ES-I3 (cell line): ENCODE results near the gene OR7G1.

Source experiments
- H3K36me3 ChIP-seq: 2 replicates; pipeline ENCODE4 v1.6.1; 2013; ENCODE audit warnings: mild to moderate bottlenecking, low read length, control low read depth, moderate library complexity; ENCODE audit not compliant: insufficient read depth
- H3K4me1 ChIP-seq: 2 replicates; pipeline ENCODE4 v1.6.1; 2013; ENCODE audit warnings: mild to moderate bottlenecking, control low read depth, low read length; ENCODE audit not compliant: insufficient read depth
- H3K9ac ChIP-seq: 2 replicates; pipeline ENCODE4 v1.6.1; 2013; ENCODE audit warnings: low read depth, mild to moderate bottlenecking, low read length, moderate library complexity
- H3K9me3 ChIP-seq: 2 replicates; pipeline ENCODE4 v1.6.1; 2013; ENCODE audit warnings: mild to moderate bottlenecking, low read length, moderate library complexity; ENCODE audit not compliant: control insufficient read depth, insufficient read depth

The OR7G1 gene, protein sequence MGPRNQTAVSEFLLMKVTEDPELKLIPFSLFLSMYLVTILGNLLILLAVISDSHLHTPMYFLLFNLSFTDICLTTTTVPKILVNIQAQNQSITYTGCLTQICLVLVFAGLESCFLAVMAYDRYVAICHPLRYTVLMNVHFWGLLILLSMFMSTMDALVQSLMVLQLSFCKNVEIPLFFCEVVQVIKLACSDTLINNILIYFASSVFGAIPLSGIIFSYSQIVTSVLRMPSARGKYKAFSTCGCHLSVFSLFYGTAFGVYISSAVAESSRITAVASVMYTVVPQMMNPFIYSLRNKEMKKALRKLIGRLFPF

GRCh38 chr19:9115307-9115813, at the start of gene OR7G1:
Gene OR7G1, minus strand, starts transcription at chr19:9115763. Its CDS starts 0 bp downstream, at chr19:9115763.
- Histone ChIP-seq H3K9ac (no peak within 1 kb of the TSS; the same call in 1 of the 2 replicates), H3K36me3 (no peaks in the 10 kb centered on the region), H3K4me1 (no peaks in the 10 kb centered on the region), H3K9me3 (no peaks in the 10 kb centered on the region)

DNA sequence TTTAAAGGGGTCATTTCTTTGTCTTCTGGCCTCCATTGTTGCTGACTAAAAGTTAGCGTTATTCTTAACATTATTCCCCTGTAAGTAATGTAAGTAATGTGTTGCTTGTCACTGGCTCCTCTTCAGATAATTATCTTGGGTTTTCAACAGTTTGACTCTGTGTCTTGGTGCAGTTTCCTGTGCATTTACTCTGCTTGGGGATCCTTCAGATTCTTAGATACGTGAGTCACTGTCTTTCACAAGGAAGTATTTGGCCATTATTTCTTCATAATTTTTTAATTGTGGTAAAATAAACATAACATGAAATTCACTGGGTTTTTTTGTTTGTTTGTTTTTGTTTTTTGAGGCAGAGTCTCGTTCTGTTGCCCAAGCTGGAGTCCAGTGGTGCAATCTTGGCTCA, 49.7 kb upstream of the OR7G1 start:
- peaks cover 14% of the 10 kb centered on the region for H3K9me3 ChIP-seq
- no peak overlapping the region for H3K9ac ChIP-seq
- H3K4me1 ChIP-seq: no peaks in the 10 kb centered on the region
- peaks cover 32% of the 10 kb centered on the region for H3K36me3 ChIP-seq

GRCh38 chr19:9161427-9161826, 45.9 kb upstream of the OR7G1 start:
- no peaks in the 10 kb centered on the region for H3K4me1 ChIP-seq
- H3K36me3 ChIP-seq: peaks cover 61% of the 10 kb centered on the region
- peaks cover 26% of the 10 kb centered on the region for H3K9me3 ChIP-seq
- no peak overlapping the region for H3K9ac ChIP-seq

DNA sequence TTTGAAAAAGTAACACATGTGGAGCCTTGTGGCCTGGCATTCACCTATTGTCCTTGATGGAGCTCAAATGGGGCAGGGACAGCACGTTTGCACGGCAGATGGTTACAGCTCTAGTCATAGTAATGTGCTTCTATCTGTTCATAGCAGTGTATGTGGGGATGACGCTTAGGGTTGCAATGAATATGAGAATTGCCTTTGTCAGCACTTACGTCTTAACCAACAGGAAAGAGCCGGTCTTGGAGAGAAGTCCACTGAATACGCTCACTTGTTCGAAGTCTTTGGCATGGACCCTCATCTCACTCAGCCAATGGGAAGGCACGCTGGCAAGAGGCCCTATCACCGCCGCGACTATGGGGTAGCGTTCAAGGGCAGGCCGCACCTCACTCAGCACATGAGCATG, 44.3 kb upstream of the OR7G1 start:
- no peaks in the 10 kb centered on the region for H3K4me1 ChIP-seq
- H3K9me3 ChIP-seq: peaks cover 29% of the 10 kb centered on the region
- H3K36me3 ChIP-seq: peaks cover 73% of the 10 kb centered on the region
- H3K9ac ChIP-seq: no peak overlapping the region

GRCh38 chr19:9156304-9156703, 40.7 kb upstream of the OR7G1 start:
- Histone ChIP-seq H3K36me3 (peaks cover 57% of the 10 kb centered on the region), H3K4me1 (no peaks in the 10 kb centered on the region), H3K9ac (no peak overlapping the region), H3K9me3 (peaks cover 30% of the 10 kb centered on the region)

DNA sequence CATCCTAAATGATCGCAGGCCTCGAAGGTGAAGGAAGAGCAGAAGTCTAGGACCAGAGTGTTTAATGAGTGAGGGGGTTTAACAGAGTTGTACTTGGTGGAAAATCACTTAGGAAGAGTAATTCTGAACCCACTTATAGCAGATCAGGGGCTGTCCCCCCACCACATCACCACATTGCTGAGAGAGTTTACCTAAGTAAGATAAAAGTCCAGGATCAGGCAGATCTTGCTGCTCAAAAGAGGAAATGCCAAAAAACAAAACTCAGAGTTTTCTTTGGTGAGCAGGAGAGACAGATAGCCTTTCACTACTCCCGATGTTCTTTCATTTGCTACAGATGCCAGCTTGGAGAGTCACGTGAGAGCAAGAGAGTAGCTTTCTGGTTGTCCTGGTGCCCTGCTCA, 40.0 kb upstream of the OR7G1 start:
- H3K9me3 ChIP-seq: peaks cover 31% of the 10 kb centered on the region; the same call in 1 of the 2 replicates
- H3K4me1 ChIP-seq: no peaks in the 10 kb centered on the region
- H3K9ac ChIP-seq: no peak overlapping the region
- H3K36me3 ChIP-seq: peaks cover 50% of the 10 kb centered on the region

- Histone ChIP-seq H3K4me1 (no peaks in the 10 kb centered on the region), H3K36me3 (peaks cover 17% of the 10 kb centered on the region; the same call in 1 of the 2 replicates), H3K9ac (no peak overlapping the region), H3K9me3 (peaks cover 28% of the 10 kb centered on the region)
Observed at GRCh38 chr19:9151367-9151766, 35.8 kb upstream of the OR7G1 start.

GRCh38 chr19:9150650-9151049, 35.1 kb upstream of the OR7G1 start:
- Histone ChIP-seq H3K9me3 (peaks cover 28% of the 10 kb centered on the region), H3K4me1 (no peaks in the 10 kb centered on the region), H3K9ac (no peak overlapping the region), H3K36me3 (peaks cover 10% of the 10 kb centered on the region; the same call in 1 of the 2 replicates)

DNA sequence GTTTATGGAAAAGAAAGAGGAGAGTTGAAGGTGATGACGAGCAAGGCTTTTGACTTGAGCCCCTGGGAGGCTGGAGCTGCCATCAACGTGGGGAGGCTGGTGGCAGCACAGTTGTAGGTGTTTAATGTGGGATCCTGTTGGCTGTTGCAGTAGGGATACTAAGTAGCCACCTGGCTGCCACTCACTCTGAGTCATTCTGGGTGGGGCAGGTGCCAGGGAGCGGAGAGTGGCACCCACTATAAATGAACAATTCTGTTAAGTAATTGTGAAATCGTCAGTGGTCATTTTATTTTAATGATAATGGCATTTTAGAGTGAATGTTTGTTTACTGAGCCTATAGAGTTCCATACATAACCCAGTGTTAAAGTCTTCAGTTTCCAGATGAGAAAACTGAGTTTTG, 34.4 kb upstream of the OR7G1 start:
- Histone ChIP-seq H3K4me1 (no peaks in the 10 kb centered on the region), H3K9ac (no peak overlapping the region), H3K36me3 (peaks cover 6% of the 10 kb centered on the region; the same call in 1 of the 2 replicates), H3K9me3 (peaks cover 26% of the 10 kb centered on the region)

DNA sequence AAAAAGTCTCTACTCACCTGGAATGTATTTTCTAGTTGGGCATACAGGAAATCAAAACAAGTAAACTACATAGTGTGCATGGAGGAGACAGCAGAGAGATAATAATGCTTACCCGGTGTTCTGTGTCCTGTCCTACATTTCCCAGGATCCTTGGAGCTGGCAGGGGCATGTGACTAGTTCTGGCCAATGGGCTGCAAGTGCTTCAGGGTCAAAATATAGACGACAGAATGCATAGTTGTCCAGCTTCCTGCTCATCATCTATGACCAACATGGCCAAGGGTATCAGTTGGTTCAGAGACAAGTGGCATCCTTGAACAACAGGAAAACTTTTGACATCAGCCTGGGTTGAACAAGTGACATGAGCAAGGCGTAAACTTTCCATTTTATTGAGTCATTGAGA, 33.1 kb upstream of the OR7G1 start:
- Histone ChIP-seq H3K36me3 (peaks cover 6% of the 10 kb centered on the region; the same call in 1 of the 2 replicates), H3K9me3 (peaks cover 24% of the 10 kb centered on the region), H3K4me1 (no peaks in the 10 kb centered on the region), H3K9ac (no peak overlapping the region)

DNA sequence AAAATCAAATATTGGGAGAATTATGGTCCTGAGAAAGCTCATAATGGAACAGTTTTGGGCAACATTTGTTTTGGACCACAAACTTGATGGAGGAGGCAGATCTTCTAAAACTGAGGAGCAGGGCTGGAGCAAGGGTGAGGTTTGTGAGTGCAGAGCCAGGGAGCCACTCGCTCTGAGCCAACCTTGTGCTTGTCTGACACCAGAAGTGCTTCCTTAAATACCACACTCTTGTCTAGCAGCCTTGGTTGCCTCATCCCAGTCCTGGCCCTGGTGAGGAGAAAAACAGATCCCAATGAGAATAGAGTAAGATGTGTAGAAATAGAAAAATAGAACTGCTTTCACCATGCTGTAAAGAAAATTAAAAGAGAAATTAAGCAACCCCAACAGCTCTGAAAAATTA, 31.3 kb upstream of the OR7G1 start:
- Histone ChIP-seq H3K9ac (no peak overlapping the region), H3K36me3 (no peaks in the 10 kb centered on the region), H3K9me3 (peaks cover 24% of the 10 kb centered on the region), H3K4me1 (no peaks in the 10 kb centered on the region)

DNA sequence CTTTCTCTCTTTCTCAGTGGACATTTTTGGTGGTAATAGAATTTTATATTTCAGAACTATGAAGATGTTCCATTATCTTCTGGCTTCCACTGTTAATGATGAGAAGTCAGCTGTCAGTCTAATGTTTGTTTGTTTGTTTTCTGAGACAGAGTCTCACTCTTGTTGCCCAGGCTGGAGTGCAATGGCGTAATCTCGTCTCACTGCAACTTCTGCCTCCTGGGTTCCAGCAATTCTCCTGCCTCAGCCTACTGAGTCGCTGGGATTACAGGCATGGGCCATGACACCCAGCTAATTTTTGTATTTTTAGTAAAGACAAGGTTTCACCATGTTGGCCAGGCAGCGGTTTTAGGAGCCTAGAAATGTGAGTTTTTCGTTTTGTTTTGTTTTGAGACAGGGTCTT, 29.4 kb upstream of the OR7G1 start:
- Histone ChIP-seq H3K9ac (no peak overlapping the region), H3K9me3 (peaks cover 18% of the 10 kb centered on the region), H3K36me3 (no peaks in the 10 kb centered on the region), H3K4me1 (no peaks in the 10 kb centered on the region)

DNA sequence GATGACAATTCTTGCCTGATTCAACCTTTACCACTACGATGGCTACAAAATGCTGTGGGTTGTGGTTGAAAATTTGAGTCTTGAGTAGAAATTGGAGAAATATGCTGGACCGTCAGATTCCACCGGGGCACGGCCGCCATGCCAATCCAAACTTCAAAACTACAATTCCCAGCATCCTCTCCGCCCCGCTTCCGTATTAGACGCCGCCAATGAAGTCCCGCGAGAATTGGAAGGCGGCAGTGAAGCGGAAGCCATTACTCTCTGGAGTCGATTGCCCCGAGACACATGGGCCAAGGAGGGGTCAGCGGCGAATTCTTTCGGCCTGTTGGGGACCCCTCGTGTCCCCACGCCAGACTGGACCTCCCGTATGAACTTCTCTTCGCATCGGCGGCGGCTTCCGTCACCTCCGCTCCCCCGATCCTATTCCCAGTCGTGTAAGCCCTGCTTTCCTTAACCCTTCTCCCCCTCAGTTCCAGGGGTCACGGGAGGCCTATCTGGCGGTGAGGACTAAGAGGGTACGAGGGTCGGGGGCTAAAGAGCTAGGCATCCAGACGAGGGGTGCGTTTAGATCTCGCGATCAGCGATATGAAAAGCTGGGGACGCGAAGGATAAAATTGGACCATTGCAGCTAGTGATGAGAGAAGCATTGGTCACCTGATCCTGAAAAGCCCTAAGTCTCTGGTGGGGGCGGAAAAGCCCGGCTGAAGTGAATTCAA, 24.8 kb upstream of the OR7G1 start, which contains the start of gene ZNF317:
Gene ZNF317 (plus strand): TSS at position 239 of the 716 bp plus-strand sequence. CDS start 15,620 bp downstream, outside the sequence.
- no peaks in the 10 kb centered on the region for H3K36me3 ChIP-seq
- H3K4me1 ChIP-seq: no peaks in the 10 kb centered on the region
- peak within 1 kb of the TSS; percentile 99 for H3K9ac ChIP-seq
- peaks cover 9% of the 10 kb centered on the region; the same call in 1 of the 2 replicates for H3K9me3 ChIP-seq

GRCh38 chr19:9139609-9140158, 24.1 kb upstream of the OR7G1 start:
- Histone ChIP-seq H3K4me1 (no peaks in the 10 kb centered on the region), H3K9me3 (0 out of 2 replicates have a peak, but pooled peaks cover 6% of the 10 kb centered on the region), H3K36me3 (no peaks in the 10 kb centered on the region), H3K9ac (peak overlapping the region; percentile 99)
